HepG2 (cell line): Measurements from ENCODE around the gene RABEPK. TPM values are rescaled to one million over a fixed set of nuclear protein-coding genes. Genes with fewer than 3 reads are reported as not detected.
"Not testable (repeated sequence)": the region's sequence is repeated elsewhere in the genome, so short reads cannot be mapped to it uniquely, and the experiment has no call there.

Experiments
- ATAC-seq: fragments of 200-7000 bp; cut with Tn5 transposase; 3 replicates; pipeline ENCODE4 v1.9.1; 2020; ENCODE audit warnings: mild to moderate bottlenecking, moderate library complexity
- BruUV-seq: library from RNA; stranded (reverse); fragments of 400-500 nt; replicated peaks from 2 replicates; lab custom pipeline; 2021; lab: Mats Ljungman, UMichigan
- CTCF ChIA-PET: fragments of 300-600 bp; formaldehyde crosslinking; extraction: SDS; loops from one replicate; lab custom pipeline; 2021; ENCODE audit warnings: low total read pairs, inconsistent platforms, low intra/inter-chr PET ratio; lab: Yijun Ruan, JAX
- POLR2A ChIA-PET: fragments of 350-600 bp; sonication (Branson Sonifier 250); formaldehyde crosslinking; loops from one replicate; lab custom pipeline; 2020; ENCODE audit warnings: antibody characterized with exemption, inconsistent platforms; lab: Yijun Ruan, JAX
- DNase-seq: peaks from one replicate; pipeline ENCODE4 v3.0.0-alpha.2; 2015; ENCODE audit warnings: low spot score
- FAIRE-seq: peaks from 3 replicates; lab custom pipeline; 2011; peaks lifted over from hg19 to GRCh38; lab: Jason Lieb, UNC
- H2AFZ ChIP-seq: one replicate; pipeline ENCODE4 v1.6.1; 2011; ENCODE audit warnings: low read length, inconsistent platforms
- H3K27ac ChIP-seq: fragments of 300-600 bp; 3 replicates; pipeline ENCODE4 v1.8.0; 2011; ENCODE audit warnings: mixed run types, mild to moderate bottlenecking, mixed read lengths, low read length, inconsistent platforms; ENCODE audit not compliant: insufficient read depth; ENCODE audit errors: extremely low read length
- H3K27me3 ChIP-seq, 2 experiments: fragments of 200-600 bp in 1 of 2; 2 replicates in 1 of 2; 3 replicates in 1 of 2; pipeline versions ENCODE4 v1.6.0 to v1.8.0; 2011; ENCODE audit warnings: low read length in 2 of 2, mild to moderate bottlenecking in 2 of 2, moderate library complexity in 2 of 2, inconsistent platforms in 1 of 2; ENCODE audit not compliant: insufficient read depth in 2 of 2, control insufficient read depth in 1 of 2
- H3K36me3 ChIP-seq, 2 experiments: fragments of 200-600 bp in 1 of 2; replicated peaks in 1 of 2; 2 replicates in 1 of 2; 3 replicates in 1 of 2; pipeline versions ENCODE4 v1.5.1 to v1.8.0; 2011; ENCODE audit warnings: low read length in 2 of 2, inconsistent platforms in 1 of 2; ENCODE audit not compliant: insufficient read depth in 2 of 2, control insufficient read depth in 1 of 2
- H3K4me1 ChIP-seq: 2 replicates; pipeline ENCODE4 v1.5.1; 2012; ENCODE audit warnings: low read length, inconsistent platforms; ENCODE audit not compliant: insufficient read depth
- H3K4me2 ChIP-seq: 2 replicates; pipeline ENCODE4 v1.6.0; 2011; ENCODE audit warnings: low read depth, low read length, inconsistent platforms
- H3K4me3 ChIP-seq, 3 experiments: fragments of 200-600 bp in 1 of 3; sonication (generic), shearing (Covaris generic) in 1 of 3; replicated peaks in 1 of 3; 2 replicates each; pipeline ENCODE4 v1.5.1; 2011 to 2016; ENCODE audit warnings: low read length in 3 of 3, inconsistent platforms in 2 of 3, low read depth in 2 of 3, mild to moderate bottlenecking in 2 of 3, control low read depth in 1 of 3, mixed read lengths in 1 of 3; ENCODE audit not compliant: insufficient read depth in 1 of 3
- H3K79me2 ChIP-seq: one replicate; pipeline ENCODE4 v1.6.1; 2011; ENCODE audit warnings: low read length, inconsistent platforms; ENCODE audit not compliant: insufficient read depth
- H3K9ac ChIP-seq: 2 replicates; pipeline ENCODE4 v1.6.0; 2011; ENCODE audit warnings: mild to moderate bottlenecking, low read depth, low read length, inconsistent platforms; ENCODE audit not compliant: insufficient read depth
- H3K9me3 ChIP-seq: 2 replicates; pipeline ENCODE4 v1.5.1; 2012; ENCODE audit warnings: mild to moderate bottlenecking, low read length
- H4K20me1 ChIP-seq: 2 replicates; pipeline ENCODE4 v1.6.0; 2011; ENCODE audit warnings: inconsistent platforms, mild to moderate bottlenecking, low read length, moderate library complexity; ENCODE audit not compliant: insufficient read depth
- CEBPB ChIP-seq: IDR thresholded peaks from 2 replicates; pipeline ENCODE4 v1.6.1; 2011; ENCODE audit warnings: low read depth, low read length, improper control_type of control experiment, borderline replicate concordance
- HOXA7 ChIP-seq: sonication (generic); formaldehyde crosslinking; IDR thresholded peaks from 2 replicates; pipeline ENCODE4 v1.8.1; 2022; ENCODE audit warnings: mild to moderate bottlenecking, missing genetic modification reagents, moderate library complexity
- WGBS: methylation state at CpG from one replicate; pipeline ENCODE4 v1.1.6; 2017; ENCODE audit warnings: low lambda C conversion rate; 5-methylcytosine and 5-hydroxymethylcytosine counted together
- in situ Hi-C: cut with HindIII; loops from 2 replicates; pipeline ENCODE4 v1.10.0; 2017; ENCODE audit warnings: low pct_unique_long_range_greater_than_20kb; ENCODE audit not compliant: extremely low pct_ligation_motif_present
- intact Hi-C: fragments of 100-400 bp; cut with micrococcal nuclease; formaldehyde crosslinking; loops from one replicate; pipeline ENCODE4 v1.10.0; 2022; ENCODE audit not compliant: unreplicated experiment
- polyA plus RNA-seq, 8 experiments: library from polyadenylated mRNA; depleted of rRNA in 3 of 8; stranded (reverse) in 7 of 8; unstranded in 1 of 8; fragments of >200 nt; fragmentation: Illumina TruSeq in 4 of 8; extraction: Trizol in 4 of 8; gene quantifications; 2 replicates each; pipeline versions ENCODE4 v1.2.1 to v1.2.3, GENCODE V29; 2011 to 2016; ENCODE audit warnings: low read depth in 4 of 8, missing spikeins in 1 of 8, mixed read lengths in 1 of 8; ENCODE audit not compliant: insufficient read depth in 1 of 8
- total RNA-seq, 5 experiments: library from RNA; depleted of rRNA; stranded (reverse); fragments of >200 nt; fragmentation: Illumina TruSeq; extraction: Trizol; gene quantifications; 2 replicates each; pipeline ENCODE4 v1.2.3, GENCODE V29; 2016; ENCODE audit warnings: low read depth in 1 of 5

Gene RABEPK
- total and polyA plus RNA-seq, 2 of the 13 experiments (the other 11 are each of a cell fraction or from before 2014, with no cell fraction given): 75.5 to 90.0 TPM

- in situ Hi-C loops: no loop called here
- Histone ChIP-seq H3K9me3 (no peaks in the 10 kb centered on the region), H3K79me2 (peaks cover 64% of the 10 kb centered on the region), H3K4me3 (no peak overlapping the region), H3K9ac (no peak overlapping the region), H4K20me1 (no peaks in the 10 kb centered on the region), H3K36me3 (peaks cover 0 to 4% of the 10 kb centered on the region in 2 experiments; a peak in 1 of 5 replicates), H2AFZ (no peak overlapping the region), H3K4me2 (no peak overlapping the region), H3K27ac (no peak overlapping the region), H3K4me1 (peaks cover 11% of the 10 kb centered on the region), H3K27me3 (no peaks in the 10 kb centered on the region)
- intact Hi-C loops: no loop called here
- WGBS: 92% methylated on average over 1 of the region's 1 CpG
- no peak for DNase-seq
- ChIA-PET POLR2A (no interaction called here), CTCF (no interaction called here)
- no peak for FAIRE-seq
- TF ChIP-seq HOXA7 (CRISPR knock-in tag): no peak
- no TSS peak for BruUV-seq
- ATAC-seq: no peak
These were observed 22.5 kb upstream of the RABEPK start for GRCh38 chr9:125177888-125178287.

DNA sequence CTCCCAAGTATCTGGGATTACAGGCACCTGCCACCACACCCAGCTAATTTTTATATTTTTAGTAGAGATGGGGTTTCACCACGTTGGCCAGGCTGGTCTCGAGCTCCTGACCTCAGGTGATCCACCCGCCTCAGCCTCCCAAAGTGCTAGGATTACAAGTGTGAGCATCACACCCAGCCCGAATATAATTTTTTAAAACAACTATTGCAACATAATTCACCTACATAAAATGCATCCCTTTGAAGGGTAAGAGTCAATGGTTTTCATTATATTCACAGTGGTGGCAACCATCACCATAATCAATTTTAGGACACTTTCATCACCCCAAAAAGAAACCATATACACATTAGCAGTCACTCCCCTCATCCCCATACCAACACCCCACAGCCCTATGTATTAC, 20.6 kb upstream of the RABEPK start:
- H3K9me3 ChIP-seq, H3K4me2 ChIP-seq, DNase-seq, H3K27ac ChIP-seq, intact Hi-C loops, FAIRE-seq, H4K20me1 ChIP-seq, ATAC-seq, H3K36me3 ChIP-seq, H2AFZ ChIP-seq, CTCF ChIA-PET, H3K9ac ChIP-seq, in situ Hi-C loops, H3K4me3 ChIP-seq, POLR2A ChIA-PET, H3K27me3 ChIP-seq, BruUV-seq: not testable (repeated sequence)
- peaks cover 77% of the 10 kb centered on the region for H3K79me2 ChIP-seq
- TF ChIP-seq CEBPB: 0 out of 2 replicates have a peak, but pooled peaks have one; percentile 27
- peaks cover 27% of the 10 kb centered on the region for H3K4me1 ChIP-seq
- WGBS: 93% methylated on average over 4 of the region's 4 CpGs
